BE2C (cell line): ENCODE measurements around the gene PGLYRP2.

ENCODE experiments used
- DNase-seq: peaks from one replicate; pipeline ENCODE4 v3.0.0-alpha.2; 2020
- H3K27me3 ChIP-seq: fragments of 250-450 bp; sonication (Bioruptor Pico); 2 replicates; pipeline ENCODE4 v1.5.1; 2020; ENCODE audit warnings: mild to moderate bottlenecking
- H3K36me3 ChIP-seq: fragments of 250-450 bp; sonication (Bioruptor Pico); 2 replicates; pipeline ENCODE4 v1.5.1; 2020; ENCODE audit warnings: mild to moderate bottlenecking
- H3K4me1 ChIP-seq: fragments of 250-450 bp; sonication (Bioruptor Pico); 2 replicates; pipeline ENCODE4 v1.5.1; 2020
- H3K4me3 ChIP-seq: 2 replicates; pipeline ENCODE4 v1.5.1; 2011; ENCODE audit warnings: low read depth, low read length
- H3K9me3 ChIP-seq: fragments of 250-450 bp; sonication (Bioruptor Pico); 2 replicates; pipeline ENCODE4 v1.5.1; 2020
- TF ChIP-seq, protein P1 (sequence below): IDR thresholded peaks from 2 replicates; pipeline ENCODE4 v1.5.1; 2012; ENCODE audit warnings: mild to moderate bottlenecking, low read depth, low read length

PGLYRP2 gene

DNA sequence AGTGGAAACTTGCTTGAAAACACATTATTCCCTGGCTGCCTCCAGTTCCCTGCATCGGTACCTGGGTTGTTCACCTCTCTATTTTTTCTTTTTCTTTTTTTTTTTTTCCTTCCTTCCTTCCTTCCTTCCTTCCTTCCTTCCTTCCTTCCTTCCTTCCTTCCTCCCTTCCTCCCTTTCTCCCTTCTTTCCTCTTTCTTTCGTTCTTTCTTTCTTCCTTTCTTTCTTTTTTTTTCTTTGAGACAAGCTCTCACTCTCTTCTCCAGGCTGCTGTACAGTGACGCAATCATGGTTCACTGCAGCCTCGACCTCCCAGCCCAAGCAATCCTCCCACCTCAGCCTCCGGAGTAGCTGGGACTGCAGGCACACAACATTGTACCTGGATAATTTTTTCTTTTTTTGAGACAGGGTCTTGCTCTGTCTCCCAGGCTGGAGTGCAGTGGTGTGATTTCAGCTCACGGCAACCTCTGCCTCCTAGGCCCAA, 11.5 kb downstream of the PGLYRP2 start:
- no peaks in the 10 kb centered on the region for H3K4me1 ChIP-seq
- no peaks in the 10 kb centered on the region for H3K9me3 ChIP-seq
- H3K36me3 ChIP-seq, result no peaks in the 10 kb centered on the region
- TF ChIP-seq, protein P1, sequence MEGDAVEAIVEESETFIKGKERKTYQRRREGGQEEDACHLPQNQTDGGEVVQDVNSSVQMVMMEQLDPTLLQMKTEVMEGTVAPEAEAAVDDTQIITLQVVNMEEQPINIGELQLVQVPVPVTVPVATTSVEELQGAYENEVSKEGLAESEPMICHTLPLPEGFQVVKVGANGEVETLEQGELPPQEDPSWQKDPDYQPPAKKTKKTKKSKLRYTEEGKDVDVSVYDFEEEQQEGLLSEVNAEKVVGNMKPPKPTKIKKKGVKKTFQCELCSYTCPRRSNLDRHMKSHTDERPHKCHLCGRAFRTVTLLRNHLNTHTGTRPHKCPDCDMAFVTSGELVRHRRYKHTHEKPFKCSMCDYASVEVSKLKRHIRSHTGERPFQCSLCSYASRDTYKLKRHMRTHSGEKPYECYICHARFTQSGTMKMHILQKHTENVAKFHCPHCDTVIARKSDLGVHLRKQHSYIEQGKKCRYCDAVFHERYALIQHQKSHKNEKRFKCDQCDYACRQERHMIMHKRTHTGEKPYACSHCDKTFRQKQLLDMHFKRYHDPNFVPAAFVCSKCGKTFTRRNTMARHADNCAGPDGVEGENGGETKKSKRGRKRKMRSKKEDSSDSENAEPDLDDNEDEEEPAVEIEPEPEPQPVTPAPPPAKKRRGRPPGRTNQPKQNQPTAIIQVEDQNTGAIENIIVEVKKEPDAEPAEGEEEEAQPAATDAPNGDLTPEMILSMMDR, result no peak
- no peak for DNase-seq
- peaks cover 34% of the 10 kb centered on the region for H3K27me3 ChIP-seq
- H3K4me3 ChIP-seq, result no peak overlapping the region

DNA sequence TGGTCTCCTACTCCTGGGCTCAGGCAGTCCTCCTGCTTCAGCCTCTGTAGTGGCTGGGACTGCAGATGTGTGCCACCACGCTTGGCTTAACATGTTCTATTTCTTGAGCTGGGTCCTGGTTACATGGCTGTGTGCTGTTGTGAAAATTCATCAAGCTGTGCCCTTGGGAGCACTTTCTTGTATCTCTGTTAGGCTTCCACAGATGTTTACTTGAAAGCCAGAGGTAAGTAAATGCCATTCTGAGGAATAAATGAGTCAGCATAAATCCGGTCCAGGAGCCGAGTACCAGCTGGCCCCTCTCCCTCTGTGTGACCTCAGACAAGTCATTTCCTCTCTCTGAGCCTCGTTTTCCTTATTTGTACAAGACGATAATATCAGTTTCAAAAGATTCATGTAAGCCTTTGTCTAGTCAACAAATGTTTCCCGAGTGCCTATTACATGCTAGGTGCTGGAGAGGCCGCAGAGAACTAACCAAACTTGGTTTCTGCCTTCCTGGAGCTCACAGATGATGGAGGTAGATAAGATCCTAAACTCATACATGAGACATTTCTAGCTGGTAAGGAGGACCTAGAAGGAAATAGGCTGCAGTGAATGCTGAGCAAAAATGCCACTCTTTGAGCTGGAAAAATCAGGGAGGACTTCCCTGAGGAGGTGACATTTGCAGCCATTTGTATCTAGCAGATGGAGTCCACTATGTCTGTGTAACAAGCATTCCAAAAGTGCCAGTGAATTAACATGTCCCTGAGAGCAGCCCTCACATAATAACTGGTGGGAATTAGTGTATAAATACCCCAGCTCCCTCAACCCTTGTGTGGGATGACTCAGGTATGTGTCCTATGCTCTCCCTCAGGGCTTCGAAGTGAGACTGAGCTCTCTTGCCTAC, 12.2 kb downstream of the PGLYRP2 start:
- DNase-seq, result no peak
- Histone ChIP-seq H3K4me3 (no peak overlapping the region), H3K9me3 (no peaks in the 10 kb centered on the region), H3K36me3 (no peaks in the 10 kb centered on the region), H3K4me1 (no peaks in the 10 kb centered on the region), H3K27me3 (peaks cover 34% of the 10 kb centered on the region)
- TF ChIP-seq, protein P1, result no peak

DNA sequence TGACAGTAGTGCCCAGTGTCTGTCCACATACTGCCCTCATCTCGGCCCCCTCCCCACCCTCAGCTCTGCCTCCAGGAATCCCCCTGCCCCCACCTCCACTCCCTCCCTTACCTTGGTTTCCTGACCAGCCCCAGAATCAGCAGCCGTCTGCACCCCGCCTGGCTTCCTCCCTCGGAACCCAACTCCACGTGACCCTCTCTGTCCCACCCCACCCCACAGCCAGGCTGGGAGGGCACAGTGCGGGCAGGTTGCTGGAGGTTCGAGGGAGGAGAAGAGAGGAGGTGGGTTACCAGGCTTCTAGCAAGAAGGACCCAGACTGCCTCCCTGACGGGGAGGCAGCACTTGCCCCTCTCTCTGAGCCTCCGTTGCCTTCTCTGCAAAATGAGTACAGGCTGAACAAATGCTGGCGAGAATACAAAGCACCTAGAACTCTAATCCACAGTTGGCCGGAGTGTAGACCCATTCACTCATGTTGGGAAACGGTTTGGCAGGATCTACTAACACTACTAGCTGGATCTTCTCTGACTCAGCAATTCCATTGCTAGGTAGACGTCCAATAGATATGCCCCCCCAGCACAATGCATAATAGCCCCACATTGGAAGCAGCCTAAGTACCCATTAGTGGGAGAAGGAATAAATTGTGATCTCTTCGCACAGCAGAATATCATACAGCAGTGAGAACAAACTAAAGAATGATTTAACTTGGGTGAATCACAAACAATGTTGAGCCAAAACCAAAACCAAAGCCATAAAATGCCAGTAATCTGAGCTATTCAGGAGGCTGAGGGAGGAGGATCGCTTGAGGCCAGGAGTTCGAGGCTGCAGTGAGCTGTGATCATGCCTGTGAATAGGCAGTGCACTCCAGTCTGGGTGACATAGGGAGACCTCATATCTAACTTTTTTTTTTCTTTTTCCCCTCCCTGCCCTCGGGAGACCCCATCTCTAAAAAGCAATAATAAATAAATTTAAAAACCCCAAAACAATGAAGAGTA, 14.6 kb downstream of the PGLYRP2 start, which contains the start of gene RASAL3:
Gene RASAL3, minus strand, starts transcription at position 151 of the 992 bp plus-strand sequence. CDS start 186 bp downstream, outside the sequence.
- no peaks in the 10 kb centered on the region for H3K4me1 ChIP-seq
- H3K9me3 ChIP-seq, result no peaks in the 10 kb centered on the region
- DNase-seq, result no peak
- H3K4me3 ChIP-seq, result no peak within 1 kb of the TSS
- no peaks in the 10 kb centered on the region for H3K36me3 ChIP-seq
- TF ChIP-seq, protein P1, result no peak
- peaks cover 23% of the 10 kb centered on the region for H3K27me3 ChIP-seq

DNA sequence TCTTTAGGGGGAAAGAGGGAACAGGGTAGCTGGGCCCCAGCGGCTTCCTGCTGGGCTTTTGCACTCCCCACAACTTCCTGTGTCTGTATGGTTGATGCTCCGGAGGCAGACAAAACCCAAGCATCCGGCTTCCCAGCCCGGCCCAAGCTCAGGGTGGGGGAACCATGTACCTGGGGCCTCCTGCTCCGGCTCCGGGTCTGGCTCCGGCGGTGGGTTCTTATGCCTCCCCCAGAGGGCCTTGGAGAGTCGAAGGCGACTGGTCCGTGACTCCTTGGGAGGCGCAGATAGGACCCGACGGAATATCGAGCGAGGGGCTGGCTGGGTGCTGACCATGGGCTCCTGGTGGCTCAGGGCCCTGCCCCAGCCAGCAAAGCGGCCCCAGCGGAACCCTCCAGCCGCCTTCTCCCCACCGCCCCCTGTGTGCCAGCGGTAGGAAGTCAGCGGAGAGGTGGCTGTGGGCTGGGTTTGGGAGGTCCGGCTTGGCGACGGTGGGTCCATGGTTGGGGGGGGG, 15.4 kb downstream of the PGLYRP2 start:
- Histone ChIP-seq H3K27me3 (peaks cover 15% of the 10 kb centered on the region), H3K9me3 (no peaks in the 10 kb centered on the region), H3K4me1 (no peaks in the 10 kb centered on the region), H3K36me3 (no peaks in the 10 kb centered on the region), H3K4me3 (no peak overlapping the region)
- no peak for DNase-seq
- TF ChIP-seq, protein P1, result no peak

DNA sequence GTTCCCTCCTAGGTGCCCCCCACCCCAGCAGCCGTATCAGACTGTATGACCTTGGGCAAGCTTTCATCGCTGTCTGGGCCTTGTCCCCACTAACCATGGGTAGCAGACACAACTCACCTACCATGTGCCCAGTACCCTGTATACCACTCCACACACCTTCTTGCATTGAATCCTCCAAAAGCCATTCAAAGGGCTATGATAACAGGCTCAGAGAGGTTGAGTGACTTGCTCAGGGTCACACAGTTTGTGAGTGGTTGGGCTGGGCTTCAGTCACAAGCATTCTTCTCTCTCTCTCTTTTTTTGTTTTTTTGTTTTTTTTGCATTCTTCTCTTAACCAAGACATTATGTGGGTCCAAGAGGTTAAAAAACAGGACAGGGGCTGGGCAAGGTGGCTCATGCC, 17.6 kb downstream of the PGLYRP2 start:
- TF ChIP-seq, protein P1, result no peak
- Histone ChIP-seq H3K36me3 (no peaks in the 10 kb centered on the region), H3K9me3 (no peaks in the 10 kb centered on the region), H3K27me3 (peaks cover 26% of the 10 kb centered on the region), H3K4me3 (no peak overlapping the region), H3K4me1 (no peaks in the 10 kb centered on the region)
- DNase-seq, result no peak
